Osteoblast (primary cell): ENCODE data around the gene MEX3A. TPM values are rescaled to one million over a fixed set of nuclear protein-coding genes. Genes with fewer than 3 reads are reported as not detected.
A peak's percentile ranks its signal among the peaks of the same experiment; 100 is the strongest.

Experiments used
- DNase-seq: peaks from one replicate; pipeline ENCODE4 v3.0.0; 2011; ENCODE audit warnings: low spot score, mixed read lengths; ENCODE audit not compliant: insufficient read length; ENCODE audit errors: missing footprints
- H2AFZ ChIP-seq: 2 replicates; pipeline ENCODE4 v1.6.0; 2011; ENCODE audit warnings: mild to moderate bottlenecking, low read length
- H3K27ac ChIP-seq: 2 replicates; pipeline ENCODE4 v1.5.1; 2011; ENCODE audit warnings: mild to moderate bottlenecking, low read depth, low read length, moderate library complexity
- H3K27me3 ChIP-seq: 2 replicates; pipeline ENCODE4 v1.6.0; 2012; ENCODE audit warnings: mild to moderate bottlenecking, control low read depth, inconsistent platforms, low read length, moderate library complexity; ENCODE audit not compliant: insufficient read depth
- H3K36me3 ChIP-seq: 2 replicates; pipeline ENCODE4 v1.5.1; 2011; ENCODE audit warnings: mild to moderate bottlenecking, low read length, control low read depth, moderate library complexity; ENCODE audit not compliant: insufficient read depth
- H3K4me1 ChIP-seq: 2 replicates; pipeline ENCODE4 v1.5.1; 2011; ENCODE audit warnings: mild to moderate bottlenecking, low read length, control low read depth, moderate library complexity; ENCODE audit not compliant: insufficient read depth
- H3K4me2 ChIP-seq: 2 replicates; pipeline ENCODE4 v1.6.0; 2011; ENCODE audit warnings: mild to moderate bottlenecking, low read length; ENCODE audit not compliant: insufficient read depth
- H3K4me3 ChIP-seq: fragments of 200-600 bp; sonication (generic); 3 replicates; pipeline ENCODE4 v1.5.1; 2012; ENCODE audit warnings: mild to moderate bottlenecking, low read length, inconsistent platforms; ENCODE audit not compliant: insufficient read depth
- H3K79me2 ChIP-seq: 2 replicates; pipeline ENCODE4 v1.6.0; 2012; ENCODE audit warnings: mild to moderate bottlenecking, low read length, control low read depth, inconsistent platforms; ENCODE audit not compliant: insufficient read depth
- H3K9me3 ChIP-seq: 2 replicates; pipeline ENCODE4 v1.5.1; 2011; ENCODE audit warnings: low read depth, low read length, control low read depth
- H4K20me1 ChIP-seq: 2 replicates; pipeline ENCODE4 v1.6.0; 2012; ENCODE audit warnings: mild to moderate bottlenecking, low read length, control low read depth; ENCODE audit not compliant: insufficient read depth
- total RNA-seq: library from RNA; depleted of rRNA; stranded (reverse); fragments of >200 nt; gene quantifications from 2 replicates; pipeline ENCODE4 v1.2.3, GENCODE V29; 2012
- TF ChIP-seq, protein P1 (sequence below): IDR thresholded peaks from 2 replicates; pipeline ENCODE4 v1.5.1; 2011; ENCODE audit warnings: mild to moderate bottlenecking, low read depth, low read length, moderate library complexity; ENCODE audit errors: extremely low read depth

MEX3A gene
- total RNA-seq, 1 donor: 1.1 TPM

DNA sequence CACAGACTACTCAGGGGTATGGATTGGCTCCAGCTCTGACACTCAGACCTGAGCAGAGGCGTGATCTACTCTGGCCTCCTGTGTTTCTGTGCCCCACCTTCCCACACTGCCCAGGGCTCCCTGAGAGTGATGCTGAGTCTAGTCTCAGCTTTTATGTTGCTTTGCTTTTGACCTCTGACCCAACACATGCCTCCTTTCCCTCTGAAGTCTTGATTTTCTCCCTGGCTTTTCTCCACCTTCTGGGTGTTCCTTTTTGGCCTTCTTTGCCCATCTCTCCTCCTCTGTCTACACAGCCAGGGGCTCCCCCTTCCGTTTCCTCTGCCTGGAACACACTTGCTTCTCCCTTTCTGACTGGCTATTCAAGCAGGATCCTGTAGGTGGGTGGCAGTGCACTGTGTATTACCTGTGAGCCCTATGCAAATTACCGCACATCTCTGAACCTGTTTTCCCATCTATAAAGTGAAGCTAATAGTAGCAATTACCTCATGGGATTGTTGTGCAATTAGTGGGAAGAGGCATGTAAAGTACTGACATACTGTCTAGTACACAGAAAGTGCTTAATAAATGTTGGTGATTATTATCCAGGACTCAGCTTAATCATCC lies 13.7 kb upstream of the MEX3A start:
- peak overlapping the region; percentile 86 for H3K27ac ChIP-seq

DNA sequence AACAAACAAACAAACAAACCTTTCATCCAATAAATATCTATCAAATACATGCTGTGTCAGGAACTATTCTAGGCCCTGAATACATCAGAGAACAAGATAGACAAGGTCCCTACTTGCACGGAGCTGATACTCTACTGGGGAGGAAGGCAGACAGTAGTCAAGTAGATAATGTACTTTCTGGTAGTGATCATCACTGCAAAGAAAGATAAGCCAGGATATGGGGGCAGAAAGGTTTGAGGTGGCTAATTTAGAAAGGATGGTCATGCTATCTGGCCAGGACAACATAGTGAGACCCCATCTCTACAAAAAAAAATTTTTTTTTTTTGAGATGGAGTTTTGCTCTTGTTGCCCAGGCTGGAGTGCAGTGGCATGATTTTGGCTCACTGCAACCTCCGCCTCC lies 9.3 kb upstream of the MEX3A start:
- Histone ChIP-seq H3K79me2 (peaks cover 6% of the 10 kb centered on the region), H3K4me2 (no peak overlapping the region), H4K20me1 (peaks cover 5% of the 10 kb centered on the region), H3K4me3 (no peak overlapping the region), H3K27me3 (no peaks in the 10 kb centered on the region), H3K36me3 (no peaks in the 10 kb centered on the region), H3K4me1 (peaks cover 9% of the 10 kb centered on the region), H3K9me3 (no peaks in the 10 kb centered on the region), H2AFZ (no peak overlapping the region), H3K27ac (no peak overlapping the region)
- TF ChIP-seq, protein P1, sequence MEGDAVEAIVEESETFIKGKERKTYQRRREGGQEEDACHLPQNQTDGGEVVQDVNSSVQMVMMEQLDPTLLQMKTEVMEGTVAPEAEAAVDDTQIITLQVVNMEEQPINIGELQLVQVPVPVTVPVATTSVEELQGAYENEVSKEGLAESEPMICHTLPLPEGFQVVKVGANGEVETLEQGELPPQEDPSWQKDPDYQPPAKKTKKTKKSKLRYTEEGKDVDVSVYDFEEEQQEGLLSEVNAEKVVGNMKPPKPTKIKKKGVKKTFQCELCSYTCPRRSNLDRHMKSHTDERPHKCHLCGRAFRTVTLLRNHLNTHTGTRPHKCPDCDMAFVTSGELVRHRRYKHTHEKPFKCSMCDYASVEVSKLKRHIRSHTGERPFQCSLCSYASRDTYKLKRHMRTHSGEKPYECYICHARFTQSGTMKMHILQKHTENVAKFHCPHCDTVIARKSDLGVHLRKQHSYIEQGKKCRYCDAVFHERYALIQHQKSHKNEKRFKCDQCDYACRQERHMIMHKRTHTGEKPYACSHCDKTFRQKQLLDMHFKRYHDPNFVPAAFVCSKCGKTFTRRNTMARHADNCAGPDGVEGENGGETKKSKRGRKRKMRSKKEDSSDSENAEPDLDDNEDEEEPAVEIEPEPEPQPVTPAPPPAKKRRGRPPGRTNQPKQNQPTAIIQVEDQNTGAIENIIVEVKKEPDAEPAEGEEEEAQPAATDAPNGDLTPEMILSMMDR: no peak
- peak; percentile 75 for DNase-seq

More for the DNA sequence above, 13.7 kb upstream of the MEX3A start:
- Histone ChIP-seq H3K4me1 (peaks cover 24% of the 10 kb centered on the region), H3K9me3 (no peaks in the 10 kb centered on the region), H3K79me2 (peaks cover 6% of the 10 kb centered on the region), H3K4me3 (no peak overlapping the region), H4K20me1 (no peaks in the 10 kb centered on the region), H3K27me3 (no peaks in the 10 kb centered on the region), H2AFZ (no peak overlapping the region), H3K4me2 (no peak overlapping the region), H3K36me3 (no peaks in the 10 kb centered on the region)
- TF ChIP-seq, protein P1: no peak
- DNase-seq: peak; percentile 48

DNA sequence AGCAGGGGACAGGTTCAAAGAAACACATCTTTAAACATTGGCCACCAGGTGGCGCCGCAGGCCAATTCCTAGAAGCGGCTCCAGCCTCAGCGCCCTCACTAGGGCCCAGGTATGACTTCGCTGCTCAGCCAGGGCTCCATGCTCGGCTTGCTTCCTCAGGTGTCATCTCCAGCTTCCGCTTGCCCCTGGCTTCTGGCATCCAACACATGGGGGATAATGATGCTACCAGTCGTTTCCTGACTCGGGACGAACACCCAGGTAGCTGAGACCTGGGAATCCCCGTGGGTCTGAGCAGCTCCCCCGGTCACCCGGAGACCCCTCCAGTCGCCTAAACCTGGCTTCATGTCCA lies 8.5 kb upstream of the MEX3A start:
- Histone ChIP-seq H3K27ac (no peak overlapping the region), H3K4me2 (no peak overlapping the region), H3K4me3 (no peak overlapping the region), H3K27me3 (no peaks in the 10 kb centered on the region), H2AFZ (no peak overlapping the region), H3K79me2 (peaks cover 2% of the 10 kb centered on the region), H3K4me1 (peaks cover under 1% of the 10 kb centered on the region), H3K9me3 (no peaks in the 10 kb centered on the region), H3K36me3 (no peaks in the 10 kb centered on the region), H4K20me1 (peaks cover 5% of the 10 kb centered on the region)
- TF ChIP-seq, protein P1: peak; percentile 76
- peak; percentile 92 for DNase-seq

DNA sequence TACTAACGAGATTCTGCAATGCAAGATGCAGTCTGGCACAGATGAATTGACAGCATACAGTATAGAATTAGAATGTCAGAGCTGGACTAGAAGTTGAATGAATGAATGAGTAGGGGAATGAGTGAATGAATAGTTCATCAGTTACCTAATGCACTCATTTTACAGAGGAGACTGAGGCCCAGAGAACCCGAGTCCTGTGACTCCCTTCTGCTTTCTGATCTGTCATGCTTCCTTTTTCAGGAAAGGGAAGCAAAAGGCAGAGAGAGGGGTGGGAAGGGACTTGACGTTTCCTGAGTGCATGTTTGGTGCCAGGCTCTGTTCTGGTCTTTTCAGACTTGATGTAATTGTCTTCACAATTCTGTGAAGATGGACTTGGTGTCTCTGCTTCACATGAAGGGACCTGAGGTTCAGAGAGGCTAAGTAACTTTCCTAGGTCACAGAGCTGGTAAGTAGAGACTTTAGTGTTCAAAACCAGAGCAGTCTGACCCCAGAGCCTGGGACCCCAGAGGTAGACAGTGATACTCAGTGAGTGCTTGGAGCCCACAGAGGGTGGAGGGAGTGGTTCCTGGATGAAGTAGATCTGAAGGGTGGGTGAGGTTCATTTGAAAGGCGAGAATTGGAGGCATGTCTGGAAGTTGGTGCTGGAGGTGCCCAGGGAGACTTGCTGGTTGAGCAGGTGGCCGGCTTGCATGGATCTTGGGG lies 8.0 kb upstream of the MEX3A start:
- H3K9me3 ChIP-seq: no peaks in the 10 kb centered on the region
- TF ChIP-seq, protein P1: no peak
- no peak for DNase-seq
- no peaks in the 10 kb centered on the region for H3K36me3 ChIP-seq
- no peak overlapping the region for H2AFZ ChIP-seq
- no peak overlapping the region for H3K4me3 ChIP-seq
- H3K79me2 ChIP-seq: no peaks in the 10 kb centered on the region
- H3K27me3 ChIP-seq: no peaks in the 10 kb centered on the region
- no peak overlapping the region for H3K4me2 ChIP-seq
- H4K20me1 ChIP-seq: peaks cover 5% of the 10 kb centered on the region
- no peak overlapping the region for H3K27ac ChIP-seq
- no peaks in the 10 kb centered on the region for H3K4me1 ChIP-seq
